Naive thymus-derived CD4-positive, alpha-beta T cell (primary cell): ENCODE measurements around the gene DDT. TPM values are rescaled to one million over a fixed set of nuclear protein-coding genes. Genes with fewer than 3 reads are reported as not detected.
"Not testable (repeated sequence)": the region's sequence is repeated elsewhere in the genome, so short reads cannot be mapped to it uniquely, and the experiment has no call there.

Source experiments
- ATAC-seq: fragments of 150-1000 bp; cut with Tn5 transposase; 2 replicates; pipeline ENCODE4 v1.10.0; 2021; ENCODE audit warnings: mild to moderate bottlenecking, moderate library complexity
- CTCF ChIA-PET: fragments of 350-600 bp; sonication (Branson Sonifier 250); formaldehyde crosslinking; loops from one replicate; lab custom pipeline; 2021; ENCODE audit warnings: antibody characterized with exemption; lab: Charles Lee
- POLR2A ChIA-PET: fragments of 350-600 bp; sonication (Branson Sonifier 250); formaldehyde crosslinking; loops from one replicate; lab custom pipeline; 2021; ENCODE audit warnings: antibody characterized with exemption, inconsistent platforms; lab: Charles Lee
- DNase-seq, 9 donors: peaks; one replicate each; pipeline versions ENCODE4 v3.0.0 to v3.0.0-alpha.2; 2020 to 2022; ENCODE audit warnings: mixed read lengths in 1 of 9
- H3K27ac ChIP-seq: one replicate; pipeline ENCODE4 v1.7.0; 2013; ENCODE audit warnings: mild to moderate bottlenecking, low read depth, low read length, moderate library complexity
- H3K27me3 ChIP-seq, 2 donors: one replicate each; pipeline ENCODE4 v1.7.0; 2013; ENCODE audit warnings: low read length in 2 of 2, mild to moderate bottlenecking in 2 of 2, moderate library complexity in 2 of 2; ENCODE audit not compliant: control insufficient read depth in 2 of 2, insufficient read depth in 2 of 2
- H3K36me3 ChIP-seq, 3 experiments: 1 replicate in 2 of 3; 2 replicates in 1 of 3; pipeline ENCODE4 v1.7.0; 2013; ENCODE audit warnings: low read length in 3 of 3, mild to moderate bottlenecking in 3 of 3, moderate library complexity in 1 of 3; ENCODE audit not compliant: insufficient read depth in 3 of 3, control insufficient read depth in 2 of 3
- H3K4me1 ChIP-seq, 2 donors: one replicate each; pipeline ENCODE4 v1.7.0; 2013; ENCODE audit warnings: low read length in 2 of 2, mild to moderate bottlenecking in 2 of 2, moderate library complexity in 1 of 2; ENCODE audit not compliant: control insufficient read depth in 2 of 2, insufficient read depth in 2 of 2
- H3K4me3 ChIP-seq: 2 replicates; pipeline ENCODE4 v1.7.0; 2013; ENCODE audit warnings: mild to moderate bottlenecking, low read length
- H3K9me3 ChIP-seq, 3 experiments: 1 replicate in 2 of 3; 2 replicates in 1 of 3; pipeline ENCODE4 v1.7.0; 2013; ENCODE audit warnings: low read length in 3 of 3; ENCODE audit not compliant: control insufficient read depth in 2 of 3
- H3K27ac Mint-ChIP-seq, 9 donors: one replicate each; pipeline ENCODE4 v1.8.0; 2020 to 2022; ENCODE audit warnings: mixed read lengths in 9 of 9, mild to moderate bottlenecking in 8 of 9, moderate library complexity in 5 of 9, inconsistent platforms in 2 of 9
- H3K27me3 Mint-ChIP-seq, 5 donors: one replicate each; pipeline ENCODE4 v1.8.0; 2021 to 2022; ENCODE audit warnings: mixed read lengths in 5 of 5, mild to moderate bottlenecking in 1 of 5
- H3K36me3 Mint-ChIP-seq, 5 donors: one replicate each; pipeline ENCODE4 v1.8.0; 2020 to 2022; ENCODE audit warnings: mixed read lengths in 5 of 5, mild to moderate bottlenecking in 3 of 5, inconsistent platforms in 1 of 5
- H3K4me1 Mint-ChIP-seq, 7 donors: one replicate each; pipeline ENCODE4 v1.8.0; 2020 to 2022; ENCODE audit warnings: mixed read lengths in 7 of 7, mild to moderate bottlenecking in 3 of 7, inconsistent platforms in 1 of 7
- H3K4me3 Mint-ChIP-seq, 10 donors: one replicate each; pipeline ENCODE4 v1.8.0; 2020 to 2022; ENCODE audit warnings: mild to moderate bottlenecking in 10 of 10, mixed read lengths in 10 of 10, moderate library complexity in 6 of 10, inconsistent platforms in 2 of 10
- H3K9me3 Mint-ChIP-seq, 11 donors: one replicate each; pipeline ENCODE4 v1.8.0; 2020 to 2022; ENCODE audit warnings: mixed read lengths in 11 of 11, mild to moderate bottlenecking in 4 of 11, inconsistent platforms in 1 of 11, moderate library complexity in 1 of 11
- intact Hi-C, 2 donors: fragments of 100-400 bp; cut with micrococcal nuclease; formaldehyde crosslinking; loops; one replicate each; pipeline ENCODE4 v1.15.1; 2023
- polyA plus RNA-seq, 2 donors: library from polyadenylated mRNA; unstranded; fragments of 300-500 nt; fragmentation: Illumina TruSeq; gene quantifications; one replicate each; pipeline ENCODE4 v1.2.3, GENCODE V29; 2021
- total RNA-seq, 6 experiments: library from RNA in 5 of 6; stranded (reverse) in 5 of 6; gene quantifications; 1 replicate in 5 of 6; 2 replicates in 1 of 6; pipeline ENCODE4 v1.2.3 and lab custom pipeline; 2021 to 2026

DDT gene
- total and polyA plus RNA-seq, 7 experiments from 2014 or later: 66.3 to 122 (median 80.2) TPM

GRCh38 chr22:23997092-23997491 is 22.9 kb upstream of the DDT start:
- ChIA-PET CTCF (interaction anchor here (0.5 kb wide), 1 partner anchor 226 kb away, joined by 4 read pairs; no protein-coding TSS in a partner anchor), POLR2A (interaction anchor here (0.6 kb wide), 1 partner anchor 112 kb away, joined by 3 read pairs; no protein-coding TSS in a partner anchor)
- Histone ChIP-seq H3K27ac (no peak overlapping the region), H3K27me3 (no peaks in the 10 kb centered on the region), H3K36me3 (no peaks in the 10 kb centered on the region), H3K4me3 (no peak overlapping the region), H3K4me1 (no peaks in the 10 kb centered on the region), H3K9me3 (no peaks in the 10 kb centered on the region)
- Mint-ChIP-seq H3K4me1 (peaks cover 0 to 6% (median 0%) of the 10 kb centered on the region in 7 donors), H3K27me3 (peaks cover 0 to 14% (median 0%) of the 10 kb centered on the region in 5 donors), H3K9me3 (no peaks in the 10 kb centered on the region), H3K36me3 (no peaks in the 10 kb centered on the region), H3K4me3 (no peak overlapping the region), H3K27ac (no peak overlapping the region)
- intact Hi-C loops: no loop called here
- ATAC-seq: no peak
- DNase-seq: no peak

- CTCF ChIA-PET, H3K27ac Mint-ChIP-seq, H3K27ac ChIP-seq, H3K9me3 ChIP-seq, H3K9me3 Mint-ChIP-seq, ATAC-seq, H3K4me3 Mint-ChIP-seq, H3K4me1 ChIP-seq, H3K4me3 ChIP-seq, H3K27me3 ChIP-seq, intact Hi-C loops, DNase-seq, H3K4me1 Mint-ChIP-seq, H3K36me3 Mint-ChIP-seq, H3K36me3 ChIP-seq, POLR2A ChIA-PET: not testable (repeated sequence)
- peaks cover 0 to 14% (median 0%) of the 10 kb centered on the region in 5 donors for H3K27me3 Mint-ChIP-seq
Observed at GRCh38 chr22:23993581-23994177, 19.4 kb upstream of the DDT start.

- Mint-ChIP-seq H3K27ac (peak overlapping the region in 2 of 9 donors; percentile 17 to 21), H3K27me3 (peaks cover 0 to 14% (median 0%) of the 10 kb centered on the region in 5 donors)
- H3K4me3 ChIP-seq, H3K9me3 Mint-ChIP-seq, H3K36me3 ChIP-seq, H3K27ac ChIP-seq, intact Hi-C loops, H3K36me3 Mint-ChIP-seq, H3K9me3 ChIP-seq, POLR2A ChIA-PET, H3K27me3 ChIP-seq, DNase-seq, ATAC-seq, H3K4me3 Mint-ChIP-seq, CTCF ChIA-PET, H3K4me1 ChIP-seq, H3K4me1 Mint-ChIP-seq: not testable (repeated sequence)
Observed at GRCh38 chr22:23993080-23993479, 18.8 kb upstream of the DDT start.

GRCh38 chr22:23989583-23990244 is 15.5 kb upstream of the DDT start:
- H3K4me1 Mint-ChIP-seq, H3K36me3 Mint-ChIP-seq, H3K9me3 Mint-ChIP-seq, DNase-seq, H3K4me3 ChIP-seq, H3K36me3 ChIP-seq, H3K27ac Mint-ChIP-seq, CTCF ChIA-PET, POLR2A ChIA-PET, H3K4me3 Mint-ChIP-seq, ATAC-seq, H3K4me1 ChIP-seq, H3K27me3 ChIP-seq, H3K27ac ChIP-seq, H3K9me3 ChIP-seq, H3K27me3 Mint-ChIP-seq: not testable (repeated sequence)
- intact Hi-C loops: loop anchor here in 1 of 2 donors (10.0 kb wide), 2 partner anchors 145 to 195 kb away; partner anchors contain the start of gene SUSD2

GRCh38 chr22:23986538-23987178 is 12.4 kb upstream of the DDT start:
- H3K27me3 Mint-ChIP-seq, ATAC-seq, H3K9me3 Mint-ChIP-seq, H3K4me1 ChIP-seq, H3K27ac ChIP-seq, H3K4me3 ChIP-seq, H3K36me3 Mint-ChIP-seq, H3K36me3 ChIP-seq, H3K9me3 ChIP-seq, H3K27me3 ChIP-seq, H3K4me3 Mint-ChIP-seq, DNase-seq, H3K4me1 Mint-ChIP-seq: not testable (repeated sequence)
- intact Hi-C loops: loop anchor here in 1 of 2 donors (10.0 kb wide), 2 partner anchors 148 to 198 kb away; partner anchors contain the start of gene SUSD2
- CTCF ChIA-PET: interaction anchor here (0.6 kb wide), 1 partner anchor 149 kb away, joined by 3 read pairs; no protein-coding TSS in a partner anchor
- H3K27ac Mint-ChIP-seq: peak overlapping the region in 1 of 9 donors; percentile 5
- POLR2A ChIA-PET: interaction anchor here (0.6 kb wide), 1 partner anchor 61 kb away, joined by 3 read pairs; no protein-coding TSS in a partner anchor

- H3K4me1 ChIP-seq, H3K4me1 Mint-ChIP-seq, H3K27me3 Mint-ChIP-seq, H3K9me3 ChIP-seq, POLR2A ChIA-PET, CTCF ChIA-PET, H3K4me3 Mint-ChIP-seq, ATAC-seq, H3K36me3 Mint-ChIP-seq, DNase-seq, H3K27me3 ChIP-seq, H3K36me3 ChIP-seq, H3K9me3 Mint-ChIP-seq, H3K4me3 ChIP-seq, H3K27ac ChIP-seq: not testable (repeated sequence)
- intact Hi-C loops: loop anchor here in 1 of 2 donors (10.0 kb wide), 2 partner anchors 149 to 199 kb away; partner anchors contain the start of gene SUSD2
- peak overlapping the region in 2 of 9 donors; percentile 5 to 22 for H3K27ac Mint-ChIP-seq
Observed at GRCh38 chr22:23986089-23986488, 11.8 kb upstream of the DDT start.
